GM12891 (cell line): ENCODE data around the gene STMP1.

Experiments used
- POLR2A ChIP-seq: IDR thresholded peaks from 2 replicates; pipeline ENCODE4 v1.6.1; 2011; ENCODE audit warnings: low read depth, low read length, control low read depth
- POLR2AphosphoS5 ChIP-seq: IDR thresholded peaks from 2 replicates; pipeline ENCODE4 v1.6.1; 2011; ENCODE audit warnings: low read depth, low read length, control low read depth
- TAF1 ChIP-seq: IDR thresholded peaks from 2 replicates; pipeline ENCODE4 v1.6.1; 2011; ENCODE audit warnings: low read depth, low read length, control low read depth

- TF ChIP-seq POLR2AphosphoS5 (no peak), POLR2A (no peak), TAF1 (no peak)
Measured at GRCh38 chr7:135692055-135692454, 29.7 kb downstream of the STMP1 start.
